Measurements from ENCODE around the gene ZNF598.

GRCh38 chr16:2028146-2028545 is 18.5 kb upstream of the ZNF598 start:
- no peak for TF ChIP-seq POLR2A (IDR thresholded peaks at IDR 0.05; ENCODE audit: low read length)
- no peak for TF ChIP-seq GATA1 (IDR thresholded peaks at IDR 0.05; ENCODE audit: low read depth, low read length)

Data from erythroblast (primary cell).